Mesenchymal stem cell (in vitro differentiated cells and primary cell): ENCODE data around the gene LAMA4.

Source experiments
- DNase-seq: peaks from one replicate; pipeline ENCODE4 v3.0.0-alpha.2; 2013
- H2AFZ ChIP-seq: one replicate; pipeline ENCODE4 v1.6.1; 2013; ENCODE audit warnings: low read depth, mild to moderate bottlenecking, control low read depth, inconsistent platforms, low read length, moderate library complexity
- H2AK5ac ChIP-seq: 2 replicates; pipeline ENCODE4 v1.6.1; 2013; ENCODE audit warnings: low read length, moderate library complexity, mild to moderate bottlenecking, inconsistent platforms; ENCODE audit not compliant: severe bottlenecking
- H2BK120ac ChIP-seq: one replicate; pipeline ENCODE4 v1.6.1; 2013; ENCODE audit warnings: low read depth, mild to moderate bottlenecking, inconsistent platforms, low read length, moderate library complexity
- H2BK12ac ChIP-seq, 2 experiments: one replicate each; pipeline ENCODE4 v1.6.1; 2013; ENCODE audit warnings: inconsistent platforms in 2 of 2, low read length in 2 of 2, mild to moderate bottlenecking in 2 of 2, moderate library complexity in 2 of 2, control low read depth in 1 of 2
- H2BK15ac ChIP-seq: one replicate; pipeline ENCODE4 v1.6.1; 2013; ENCODE audit warnings: mild to moderate bottlenecking, low read depth, inconsistent platforms; ENCODE audit not compliant: poor library complexity, severe bottlenecking
- H2BK5ac ChIP-seq: 2 replicates; pipeline ENCODE4 v1.6.1; 2013; ENCODE audit warnings: low read depth, mild to moderate bottlenecking, low read length, control low read depth, inconsistent platforms; ENCODE audit not compliant: poor library complexity, severe bottlenecking
- H3K14ac ChIP-seq, 2 experiments: one replicate each; pipeline ENCODE4 v1.6.1; 2013; ENCODE audit warnings: inconsistent platforms in 2 of 2, low read length in 2 of 2, control low read depth in 1 of 2, mild to moderate bottlenecking in 1 of 2, moderate library complexity in 1 of 2
- H3K18ac ChIP-seq, 2 experiments: one replicate each; pipeline ENCODE4 v1.6.1; 2013; ENCODE audit warnings: inconsistent platforms in 2 of 2, low read length in 2 of 2, control low read depth in 1 of 2, low read depth in 1 of 2, mild to moderate bottlenecking in 1 of 2
- H3K23ac ChIP-seq, 2 experiments: one replicate each; pipeline ENCODE4 v1.6.1; 2013; ENCODE audit warnings: inconsistent platforms in 2 of 2, low read length in 2 of 2, mild to moderate bottlenecking in 2 of 2, moderate library complexity in 2 of 2, control low read depth in 1 of 2
- H3K27ac ChIP-seq: 2 replicates; pipeline ENCODE4 v1.5.1; 2013; ENCODE audit warnings: mild to moderate bottlenecking, moderate library complexity, low read length, control low read depth, inconsistent platforms; ENCODE audit not compliant: poor library complexity, severe bottlenecking
- H3K27me3 ChIP-seq, 2 experiments: 2 replicates each; pipeline versions ENCODE4 v1.6.1 to v1.7.0; 2013; ENCODE audit warnings: low read length in 2 of 2, mild to moderate bottlenecking in 2 of 2, moderate library complexity in 2 of 2, control low read depth in 1 of 2, inconsistent platforms in 1 of 2; ENCODE audit not compliant: control insufficient read depth in 1 of 2, insufficient read depth in 1 of 2
- H3K36me3 ChIP-seq, 2 experiments: 2 replicates each; pipeline versions ENCODE4 v1.6.1 to v1.7.0; 2013; ENCODE audit warnings: low read length in 2 of 2, control low read depth in 1 of 2, inconsistent platforms in 1 of 2, low read depth in 1 of 2, mild to moderate bottlenecking in 1 of 2; ENCODE audit not compliant: insufficient read depth in 2 of 2, control insufficient read depth in 1 of 2
- H3K4ac ChIP-seq, 2 experiments: one replicate each; pipeline ENCODE4 v1.6.1; 2013; ENCODE audit warnings: inconsistent platforms in 2 of 2, low read length in 2 of 2, mild to moderate bottlenecking in 2 of 2, moderate library complexity in 2 of 2, control low read depth in 1 of 2, low read depth in 1 of 2
- H3K4me1 ChIP-seq: 2 replicates; pipeline ENCODE4 v1.6.1; 2013; ENCODE audit warnings: low read depth, low read length, control low read depth; ENCODE audit not compliant: control insufficient read depth, insufficient read depth
- H3K4me2 ChIP-seq: 2 replicates; pipeline ENCODE4 v1.6.1; 2013; ENCODE audit warnings: low read length, mild to moderate bottlenecking, inconsistent platforms; ENCODE audit not compliant: poor library complexity, severe bottlenecking
- H3K4me3 ChIP-seq, 2 experiments: 2 replicates each; pipeline versions ENCODE4 v1.5.1 to v1.7.0; 2013; ENCODE audit warnings: low read length in 2 of 2, mild to moderate bottlenecking in 2 of 2, control low read depth in 1 of 2, low read depth in 1 of 2; ENCODE audit not compliant: insufficient read depth in 1 of 2
- H3K79me1 ChIP-seq: replicated peaks from 2 replicates; pipeline ENCODE4 v1.6.1; 2013; ENCODE audit warnings: mild to moderate bottlenecking, control low read depth, low read length, inconsistent platforms; ENCODE audit not compliant: poor library complexity, severe bottlenecking
- H3K9ac ChIP-seq: 2 replicates; pipeline ENCODE4 v1.7.0; 2013; ENCODE audit warnings: mild to moderate bottlenecking, low read length, moderate library complexity
- H3K9me3 ChIP-seq: 2 replicates; pipeline ENCODE4 v1.7.0; 2013; ENCODE audit warnings: mild to moderate bottlenecking, low read length; ENCODE audit not compliant: control insufficient read depth
- H4K8ac ChIP-seq: one replicate; pipeline ENCODE4 v1.6.1; 2013; ENCODE audit warnings: inconsistent platforms, mild to moderate bottlenecking, low read length, moderate library complexity
- H4K91ac ChIP-seq: one replicate; pipeline ENCODE4 v1.6.1; 2013; ENCODE audit warnings: mild to moderate bottlenecking, low read length, inconsistent platforms
- WGBS: methylation state at CpG from one replicate; pipeline ENCODE4 v1.1.7; 2013; ENCODE audit warnings: mixed read lengths; 5-methylcytosine and 5-hydroxymethylcytosine counted together

The LAMA4 gene

GRCh38 chr6:112149719-112150263 lies 104.6 kb downstream of the LAMA4 start:
- Histone ChIP-seq H3K79me1 (no peaks in the 10 kb centered on the region), H2BK12ac (no peak overlapping the region), H3K18ac (no peak overlapping the region), H3K9me3 (no peaks in the 10 kb centered on the region), H3K4me1 (no peaks in the 10 kb centered on the region), H3K36me3 (peaks cover 0 to 96% of the 10 kb centered on the region in 2 experiments), H4K91ac (no peak overlapping the region), H2BK5ac (no peak overlapping the region), H3K27ac (no peak overlapping the region), H3K27me3 (no peaks in the 10 kb centered on the region), H3K14ac (no peak overlapping the region), H2AK5ac (no peak overlapping the region), H4K8ac (no peak overlapping the region), H2AFZ (no peak overlapping the region), H3K23ac (no peak overlapping the region), H3K4me2 (no peak overlapping the region), H2BK15ac (no peak overlapping the region), H3K9ac (peak overlapping the region; percentile 77), H2BK120ac (no peak overlapping the region), H3K4ac (no peak overlapping the region), H3K4me3 (no peak overlapping the region)
- DNase-seq, result peak; percentile 78
- 84% methylated on average over 4 of the region's 4 CpGs for WGBS

DNA sequence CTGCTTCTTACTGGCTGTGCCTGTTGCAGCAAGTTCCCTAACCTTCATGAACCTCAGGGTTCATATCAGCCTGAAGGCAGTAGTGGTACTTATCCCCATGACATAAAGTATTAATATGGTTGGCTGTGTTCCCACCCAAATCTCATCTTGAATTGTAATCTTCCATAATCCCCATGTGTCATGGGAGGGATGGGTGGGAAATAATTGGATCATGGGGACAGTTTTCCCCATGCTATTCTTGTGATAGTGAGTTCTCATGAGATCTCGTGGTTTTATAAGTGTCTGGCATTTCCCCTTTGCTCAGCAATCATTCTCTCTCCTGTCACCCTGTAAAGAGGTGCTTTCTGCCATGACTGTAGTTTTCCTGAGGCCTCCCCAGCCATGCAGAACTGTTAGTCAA lies 105.1 kb downstream of the LAMA4 start:
- Histone ChIP-seq H3K9ac (peak overlapping the region; percentile 77), H3K4me2 (no peak overlapping the region), H2BK120ac (no peak overlapping the region), H3K4ac (no peak overlapping the region), H2AK5ac (no peak overlapping the region), H3K79me1 (no peaks in the 10 kb centered on the region), H3K4me1 (no peaks in the 10 kb centered on the region), H3K9me3 (no peaks in the 10 kb centered on the region), H2BK15ac (no peak overlapping the region), H4K8ac (no peak overlapping the region), H2BK5ac (no peak overlapping the region), H3K36me3 (peaks cover 0 to 96% of the 10 kb centered on the region in 2 experiments), H3K27ac (no peak overlapping the region), H3K27me3 (no peaks in the 10 kb centered on the region), H2AFZ (no peak overlapping the region), H3K18ac (no peak overlapping the region), H3K4me3 (no peak overlapping the region), H4K91ac (no peak overlapping the region), H3K23ac (no peak overlapping the region), H2BK12ac (no peak overlapping the region), H3K14ac (no peak overlapping the region)
- 26% methylated on average over 1 of the region's 1 CpG for WGBS
- peak; percentile 79 for DNase-seq

DNA sequence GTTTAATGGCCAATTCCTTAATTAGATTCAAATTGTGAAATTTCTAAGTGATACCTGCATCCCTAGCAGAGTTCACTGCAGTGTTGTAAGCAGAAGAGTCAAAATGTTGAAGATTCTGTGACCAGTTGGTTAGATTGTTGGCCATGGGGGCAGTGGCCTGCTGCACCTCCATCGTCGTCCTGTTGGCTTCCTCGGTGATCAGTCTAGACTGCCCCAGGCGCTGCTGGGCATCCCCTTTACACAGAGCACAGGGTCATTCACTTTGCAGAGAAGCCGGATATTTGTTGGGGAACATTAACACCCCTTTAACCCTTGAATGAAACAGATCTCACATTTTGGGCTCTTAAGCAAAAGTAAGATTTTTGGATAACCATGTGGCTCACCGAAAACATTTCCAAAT lies 106.3 kb downstream of the LAMA4 start:
- WGBS, result 88% methylated on average over 5 of the region's 6 CpGs
- no peak overlapping the region for H2AFZ ChIP-seq
- no peaks in the 10 kb centered on the region for H3K9me3 ChIP-seq
- no peak overlapping the region for H3K14ac ChIP-seq
- no peaks in the 10 kb centered on the region for H3K4me1 ChIP-seq
- peak overlapping the region; percentile 93 for H2BK15ac ChIP-seq
- H3K4ac ChIP-seq, result no peak overlapping the region
- no peak overlapping the region for H2BK5ac ChIP-seq
- no peak for DNase-seq
- H2BK120ac ChIP-seq, result no peak overlapping the region
- no peak overlapping the region for H3K23ac ChIP-seq
- no peak overlapping the region for H3K4me2 ChIP-seq
- no peak overlapping the region for H3K27ac ChIP-seq
- H4K8ac ChIP-seq, result no peak overlapping the region
- H3K9ac ChIP-seq, result no peak overlapping the region
- no peak overlapping the region for H3K4me3 ChIP-seq
- no peak overlapping the region for H3K18ac ChIP-seq
- no peaks in the 10 kb centered on the region for H3K27me3 ChIP-seq
- H2AK5ac ChIP-seq, result no peak overlapping the region
- H3K36me3 ChIP-seq, result peaks cover 0 to 96% of the 10 kb centered on the region in 2 experiments
- no peaks in the 10 kb centered on the region for H3K79me1 ChIP-seq
- H4K91ac ChIP-seq, result no peak overlapping the region
- H2BK12ac ChIP-seq, result no peak overlapping the region

DNA sequence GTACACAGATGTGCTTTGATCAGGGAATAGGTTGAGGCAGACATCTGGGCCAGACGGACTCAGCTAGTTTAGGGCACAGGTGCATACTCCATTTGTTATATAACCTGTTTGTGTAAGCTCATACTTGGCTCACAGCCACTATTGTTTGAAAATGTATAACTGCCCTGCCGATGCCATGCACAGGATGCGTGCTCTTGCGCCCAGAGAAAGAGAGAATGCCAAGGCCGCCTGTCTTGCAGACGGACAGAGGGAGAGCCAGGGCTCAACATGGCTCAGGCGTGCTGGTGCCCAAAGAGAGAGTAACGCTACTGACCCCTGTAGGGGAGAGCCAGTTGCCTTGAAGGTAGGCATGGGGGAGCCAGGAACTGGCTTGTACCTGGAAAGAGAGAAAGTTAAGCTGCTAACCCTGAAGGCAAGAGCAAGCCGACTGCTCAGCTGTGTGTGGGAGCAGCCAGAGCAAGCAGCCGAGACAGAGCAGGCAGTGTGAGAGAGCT lies 109.2 kb downstream of the LAMA4 start:
- Histone ChIP-seq H3K79me1 (no peaks in the 10 kb centered on the region), H3K9me3 (no peaks in the 10 kb centered on the region), H2AFZ (no peak overlapping the region), H3K18ac (no peak overlapping the region), H3K4me3 (no peak overlapping the region), H3K4me1 (no peaks in the 10 kb centered on the region), H4K91ac (no peak overlapping the region), H2BK120ac (no peak overlapping the region), H2BK15ac (no peak overlapping the region), H3K27ac (no peak overlapping the region), H3K9ac (no peak overlapping the region), H3K14ac (no peak overlapping the region), H3K27me3 (no peaks in the 10 kb centered on the region), H2AK5ac (no peak overlapping the region), H3K36me3 (peaks cover 0 to 96% of the 10 kb centered on the region in 2 experiments), H2BK5ac (no peak overlapping the region), H3K23ac (no peak overlapping the region), H2BK12ac (no peak overlapping the region), H3K4ac (no peak overlapping the region), H4K8ac (no peak overlapping the region), H3K4me2 (no peak overlapping the region)
- 90% methylated on average over 9 of the region's 10 CpGs for WGBS
- DNase-seq, result no peak
